ENCODE measurements around the gene EMP2.

DNA sequence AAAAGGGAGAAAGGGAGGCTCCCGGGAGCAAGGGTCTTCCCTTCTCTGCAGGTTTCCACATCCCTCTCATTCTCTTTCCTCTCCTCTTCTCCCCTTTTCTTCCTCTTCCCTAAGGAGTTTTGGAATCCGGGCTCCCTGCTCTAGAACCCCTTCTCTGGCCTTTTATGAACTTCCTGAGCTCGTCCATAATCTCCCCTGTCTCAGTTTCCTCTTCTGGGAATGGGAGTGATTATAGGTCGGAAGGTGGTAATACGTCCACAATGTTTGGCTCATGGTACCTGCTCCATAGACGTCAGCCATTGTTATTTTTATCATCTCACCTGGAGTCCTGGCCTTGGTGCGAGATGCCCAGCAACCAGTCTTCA lies 467 bp upstream of the EMP2 start:
- TF ChIP-seq, protein P1, sequence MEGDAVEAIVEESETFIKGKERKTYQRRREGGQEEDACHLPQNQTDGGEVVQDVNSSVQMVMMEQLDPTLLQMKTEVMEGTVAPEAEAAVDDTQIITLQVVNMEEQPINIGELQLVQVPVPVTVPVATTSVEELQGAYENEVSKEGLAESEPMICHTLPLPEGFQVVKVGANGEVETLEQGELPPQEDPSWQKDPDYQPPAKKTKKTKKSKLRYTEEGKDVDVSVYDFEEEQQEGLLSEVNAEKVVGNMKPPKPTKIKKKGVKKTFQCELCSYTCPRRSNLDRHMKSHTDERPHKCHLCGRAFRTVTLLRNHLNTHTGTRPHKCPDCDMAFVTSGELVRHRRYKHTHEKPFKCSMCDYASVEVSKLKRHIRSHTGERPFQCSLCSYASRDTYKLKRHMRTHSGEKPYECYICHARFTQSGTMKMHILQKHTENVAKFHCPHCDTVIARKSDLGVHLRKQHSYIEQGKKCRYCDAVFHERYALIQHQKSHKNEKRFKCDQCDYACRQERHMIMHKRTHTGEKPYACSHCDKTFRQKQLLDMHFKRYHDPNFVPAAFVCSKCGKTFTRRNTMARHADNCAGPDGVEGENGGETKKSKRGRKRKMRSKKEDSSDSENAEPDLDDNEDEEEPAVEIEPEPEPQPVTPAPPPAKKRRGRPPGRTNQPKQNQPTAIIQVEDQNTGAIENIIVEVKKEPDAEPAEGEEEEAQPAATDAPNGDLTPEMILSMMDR (IDR thresholded peaks at IDR 0.05 in 4 of 5, conservative IDR thresholded peaks at IDR 0.05 in 1 of 5): no peak
- TF ChIP-seq POLR2A (IDR thresholded peaks at IDR 0.05): no peak
